ENCODE measurements around the gene BGLAP. TPM values are rescaled to one million over a fixed set of nuclear protein-coding genes. Genes with fewer than 3 reads are reported as not detected.
A peak's percentile ranks its signal among the peaks of the same experiment; 100 is the strongest.

BGLAP gene
- total RNA-seq, 1 donor from 2014 or later = 0.15 TPM

DNA sequence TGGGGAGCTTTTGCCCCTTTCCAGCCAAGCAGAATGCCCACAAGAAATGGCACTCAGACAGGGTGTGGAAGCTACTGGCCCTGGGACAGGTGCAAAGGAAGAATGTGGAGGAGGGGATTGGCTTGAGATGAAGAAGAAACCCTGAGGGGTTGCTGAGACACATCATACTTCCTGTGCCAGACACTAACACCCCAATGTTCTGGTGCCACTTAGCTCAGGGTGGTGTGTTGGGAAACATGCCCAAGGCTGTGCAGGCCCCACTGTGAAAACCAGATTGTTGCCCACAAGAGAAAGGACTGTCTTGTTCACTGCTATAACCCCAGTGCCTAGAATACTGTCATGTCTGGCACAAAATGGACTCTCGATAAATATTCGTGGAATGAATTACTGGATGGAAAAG lies 15.7 kb downstream of the BGLAP start:
- DNase-seq (ENCODE audit: low read depth) = no peak

DNA sequence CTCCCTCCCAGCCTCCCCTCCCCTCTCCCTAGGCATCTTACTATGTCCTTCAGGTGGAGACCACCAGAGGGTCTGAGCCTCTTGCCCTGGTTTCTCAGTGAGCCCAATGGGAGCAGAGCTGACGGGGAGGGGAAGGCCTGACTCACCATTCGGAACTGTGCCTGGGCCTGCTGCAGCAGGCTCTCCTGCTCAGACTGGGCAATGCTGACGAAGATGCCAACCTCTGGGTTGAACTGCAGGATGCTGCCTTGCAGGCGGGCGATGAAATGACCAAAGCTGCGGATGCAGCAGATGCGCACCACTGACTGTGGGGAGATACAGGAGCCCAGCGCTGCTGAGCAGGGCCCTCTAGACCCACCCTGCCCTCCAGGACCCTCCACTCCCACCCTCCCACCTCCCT lies 16.9 kb downstream of the BGLAP start:
- no peak for DNase-seq (ENCODE audit: low read depth)

DNA sequence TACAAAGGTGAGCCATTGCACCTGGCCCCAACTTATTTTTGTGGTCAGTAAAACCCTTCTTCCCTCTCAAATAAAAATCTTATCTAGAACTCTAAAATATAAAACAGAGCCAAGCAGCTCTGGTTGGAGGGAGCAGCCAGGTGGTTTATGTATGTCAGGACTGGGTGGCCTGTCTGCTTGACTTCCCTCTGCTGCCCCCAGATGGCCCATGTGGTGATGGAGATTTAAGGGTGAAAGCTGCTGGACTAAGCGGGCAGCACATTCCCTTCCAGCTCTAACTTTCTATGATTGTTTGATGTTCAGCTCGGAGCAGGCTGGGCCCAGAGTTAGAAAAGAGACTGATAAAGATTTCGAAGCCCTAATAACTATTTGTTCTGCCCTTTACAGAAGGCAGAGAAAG lies 17.8 kb downstream of the BGLAP start:
- DNase-seq (ENCODE audit: low read depth) = no peak

DNA sequence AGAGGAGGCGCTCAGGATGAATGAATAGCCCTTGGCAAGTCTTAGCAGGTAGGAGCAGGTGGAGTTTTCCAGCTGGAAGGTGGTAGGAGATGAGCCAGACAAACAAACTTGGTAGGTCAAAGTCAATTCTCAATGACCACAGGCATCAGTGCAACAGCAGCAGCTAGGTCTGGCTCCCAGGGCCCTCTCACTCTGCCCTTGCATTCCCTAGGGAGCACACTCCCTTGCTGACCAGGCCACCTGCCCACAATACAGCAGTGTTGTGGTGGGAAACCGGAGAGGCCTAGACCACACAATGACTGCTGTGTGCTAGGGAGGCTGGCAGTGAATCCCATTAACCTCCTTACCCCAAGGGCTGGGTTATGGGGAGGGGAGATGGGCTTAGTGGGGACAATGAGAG lies 18.9 kb downstream of the BGLAP start:
- no peak for DNase-seq (ENCODE audit: low read depth)

DNA sequence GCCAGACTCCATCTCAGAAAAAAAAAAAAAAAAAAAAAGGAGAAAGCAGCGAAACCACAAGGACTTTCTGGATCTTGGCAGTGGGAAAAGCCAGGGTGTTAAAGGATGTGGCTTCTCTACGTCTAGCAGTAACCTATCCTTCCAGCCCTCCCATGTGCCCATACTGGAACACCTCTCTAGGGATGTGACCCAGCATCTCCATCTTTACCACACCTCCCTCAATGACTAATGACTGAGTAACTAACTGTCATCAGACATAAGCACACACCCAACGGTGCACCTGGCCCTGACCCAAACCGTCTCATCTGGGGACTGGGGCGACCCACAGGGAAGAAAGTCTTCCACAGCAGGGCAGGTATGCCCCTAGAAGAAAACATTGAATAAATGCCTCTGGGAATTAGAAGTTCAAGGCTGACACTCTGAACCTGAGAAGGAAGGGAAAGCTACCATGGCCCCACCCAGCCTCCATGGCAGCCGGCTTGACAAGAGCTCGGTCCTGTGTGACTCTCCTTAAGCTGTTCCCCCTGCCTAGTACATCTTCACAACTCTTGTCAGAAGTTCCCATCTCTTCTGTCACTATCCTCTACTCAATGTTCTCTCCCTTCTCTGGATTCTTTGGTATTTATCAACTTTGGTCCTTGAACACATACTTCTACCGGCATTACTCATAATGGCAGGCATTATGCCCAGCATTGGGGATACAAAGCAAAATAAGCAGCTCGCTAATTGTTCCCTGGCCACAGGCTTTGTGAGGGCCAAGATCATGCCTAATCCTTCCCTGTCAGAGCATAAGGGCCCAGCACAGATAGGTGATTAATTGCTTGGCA lies 20.7 kb downstream of the BGLAP start:
- DNase-seq (ENCODE audit: low read depth) = peak; percentile 9

DNA sequence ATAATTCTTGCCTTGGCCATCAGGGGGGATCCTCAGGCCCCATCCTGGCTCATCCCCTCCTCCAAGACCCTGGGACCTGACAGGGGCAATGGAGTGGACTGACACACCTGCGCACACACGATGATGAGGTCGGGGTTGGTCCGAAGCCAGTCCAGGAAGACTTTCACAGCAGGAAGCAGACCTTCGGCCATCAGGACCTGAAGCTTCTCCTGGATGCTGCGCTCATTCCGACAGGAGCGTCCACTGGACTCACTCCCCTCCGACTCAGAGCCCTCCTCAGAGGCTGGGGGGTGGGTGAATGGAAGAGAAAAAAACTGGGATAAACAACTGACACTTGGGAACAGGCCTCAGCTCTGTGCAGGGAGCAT lies 21.3 kb downstream of the BGLAP start:
- DNase-seq (ENCODE audit: low read depth) = no peak

DNA sequence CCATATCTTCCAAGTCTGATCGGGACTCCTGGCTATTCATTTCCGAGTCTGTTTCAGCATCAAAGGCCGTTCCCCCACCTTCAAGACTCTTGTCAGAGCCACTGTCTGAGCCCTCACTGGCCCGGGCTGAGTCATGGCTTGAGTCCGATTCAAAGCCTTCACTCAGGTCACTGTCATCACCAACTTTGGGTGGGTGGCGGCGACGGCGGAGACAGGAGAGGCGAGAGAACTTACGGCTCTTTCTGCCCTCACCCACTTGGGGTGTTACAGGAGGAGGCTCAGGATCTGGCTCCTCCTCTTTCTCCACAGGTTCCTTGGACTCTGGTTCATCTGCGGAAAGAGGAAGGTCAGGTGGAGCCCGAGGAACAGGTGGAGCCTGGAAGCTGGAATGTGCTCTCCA lies 24.1 kb downstream of the BGLAP start:
- DNase-seq (ENCODE audit: low read depth) = no peak

DNA sequence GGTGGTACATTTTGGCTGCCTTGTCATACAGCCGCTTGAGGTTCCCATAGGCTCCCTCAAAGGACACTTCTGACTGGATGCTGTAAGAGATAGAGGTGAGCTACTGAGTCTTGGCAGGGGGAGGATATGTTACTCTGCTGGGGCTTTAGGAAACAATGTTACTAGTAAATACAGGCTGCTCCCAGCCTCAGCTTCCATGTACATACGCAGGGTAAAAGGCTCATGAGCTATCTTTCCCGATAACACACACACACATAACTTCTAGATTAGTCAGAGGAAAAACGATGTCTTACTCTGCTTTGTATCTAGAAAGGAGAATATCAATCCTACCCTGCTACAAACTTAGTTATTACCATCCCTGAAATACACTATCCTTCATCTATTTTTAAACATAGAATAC lies 26.4 kb downstream of the BGLAP start:
- no peak for DNase-seq (ENCODE audit: low read depth)

DNA sequence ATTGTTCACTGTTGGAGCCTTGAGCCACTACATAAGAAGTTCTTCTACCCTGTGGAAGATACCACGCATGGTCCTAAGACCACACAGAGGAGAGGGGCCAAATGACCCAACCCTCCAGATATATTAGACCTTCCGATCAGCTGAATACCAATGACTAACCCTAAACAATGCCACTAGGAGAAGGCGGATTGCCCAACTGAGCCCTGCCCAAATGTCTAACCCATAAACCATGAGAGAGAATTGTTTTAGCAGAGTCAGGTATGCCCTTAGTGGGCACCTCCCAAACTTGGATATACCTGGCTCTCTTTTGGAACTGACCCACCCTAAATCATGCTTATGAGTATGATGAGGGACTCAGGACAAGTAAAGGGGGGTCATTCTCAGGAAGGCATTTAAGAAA lies 28.3 kb downstream of the BGLAP start:
- DNase-seq (ENCODE audit: low read depth) = no peak

DNA sequence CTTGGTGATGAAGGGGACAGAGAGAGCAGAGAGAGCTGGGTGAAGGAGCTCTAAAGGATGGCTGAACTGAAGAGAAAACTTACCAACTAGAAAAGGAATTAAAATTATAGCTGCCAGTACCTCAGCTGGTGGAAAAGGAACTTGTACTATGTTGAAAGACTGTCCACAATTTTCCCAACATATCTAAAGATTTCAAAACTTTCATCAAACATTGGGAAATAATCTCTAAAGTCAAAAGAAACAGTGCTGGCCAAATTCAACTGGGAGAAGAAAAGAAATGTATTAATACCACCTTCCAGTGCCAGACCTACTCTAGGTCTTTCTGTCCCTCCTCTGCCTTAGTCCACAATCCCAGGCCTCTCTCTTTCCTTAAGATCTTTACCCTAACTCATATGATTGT lies 34.5 kb downstream of the BGLAP start:
- no peak for DNase-seq (ENCODE audit: low read depth)

DNA sequence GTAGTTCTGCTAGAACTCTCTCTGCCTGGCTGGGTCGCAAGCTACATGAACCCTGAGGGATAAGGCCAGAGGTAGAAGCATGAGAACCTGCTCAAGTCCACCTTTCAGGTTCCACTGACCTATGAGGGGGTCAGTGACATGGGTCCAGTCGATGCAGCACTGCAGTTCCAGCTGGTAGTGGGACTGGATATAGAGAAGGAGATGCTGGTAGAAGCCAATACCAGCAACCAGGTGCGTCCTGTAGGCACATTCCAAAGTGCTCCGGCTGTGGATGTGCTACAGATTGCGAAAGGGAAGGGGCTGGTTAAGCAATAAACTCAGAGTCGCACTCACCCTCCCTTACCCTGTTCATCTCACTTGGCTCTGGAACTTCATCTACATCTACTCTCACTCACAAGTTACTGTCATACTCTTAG lies 35.0 kb downstream of the BGLAP start:
- DNase-seq (ENCODE audit: low read depth) = peak; percentile 14

DNA sequence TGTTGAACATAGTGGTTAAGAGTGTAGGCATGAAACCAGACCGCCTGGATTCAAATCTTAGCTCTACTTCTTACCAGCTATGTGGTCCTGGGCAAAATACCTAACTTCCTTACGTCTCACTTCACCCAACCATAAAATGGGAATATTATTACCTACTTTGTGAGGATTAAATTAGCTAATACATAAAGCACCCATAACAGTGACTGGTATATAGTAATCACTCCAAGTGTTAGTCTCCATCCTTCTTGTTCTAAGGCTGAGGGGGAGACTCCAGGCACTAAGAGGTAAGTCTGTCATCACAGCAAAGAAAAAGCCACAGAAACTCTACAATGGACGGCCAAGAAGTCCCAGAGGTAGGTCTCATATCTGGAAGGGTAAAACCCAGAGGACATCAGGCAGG lies 37.9 kb downstream of the BGLAP start:
- no peak for DNase-seq (ENCODE audit: low read depth)

DNA sequence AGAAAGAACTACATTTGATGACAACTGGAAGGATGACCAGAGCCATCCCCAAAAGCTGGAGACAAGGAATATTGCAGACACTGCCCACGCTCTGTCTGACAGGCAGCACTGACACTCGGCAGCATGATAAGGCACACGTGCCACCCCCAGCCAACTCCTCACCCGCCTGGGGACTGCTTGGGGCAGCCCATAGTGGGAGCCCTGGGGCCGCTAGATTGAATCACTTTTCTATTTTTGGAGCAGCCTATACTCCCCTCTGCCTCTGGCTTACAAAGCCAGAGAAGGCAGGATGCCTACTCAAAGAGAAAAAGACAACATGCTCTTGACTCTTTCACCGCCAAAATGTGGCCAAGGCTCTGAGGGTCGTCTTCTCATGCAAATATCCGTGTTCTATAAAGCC lies 39.3 kb downstream of the BGLAP start:
- DNase-seq (ENCODE audit: low read depth) = peak; percentile 7

DNA sequence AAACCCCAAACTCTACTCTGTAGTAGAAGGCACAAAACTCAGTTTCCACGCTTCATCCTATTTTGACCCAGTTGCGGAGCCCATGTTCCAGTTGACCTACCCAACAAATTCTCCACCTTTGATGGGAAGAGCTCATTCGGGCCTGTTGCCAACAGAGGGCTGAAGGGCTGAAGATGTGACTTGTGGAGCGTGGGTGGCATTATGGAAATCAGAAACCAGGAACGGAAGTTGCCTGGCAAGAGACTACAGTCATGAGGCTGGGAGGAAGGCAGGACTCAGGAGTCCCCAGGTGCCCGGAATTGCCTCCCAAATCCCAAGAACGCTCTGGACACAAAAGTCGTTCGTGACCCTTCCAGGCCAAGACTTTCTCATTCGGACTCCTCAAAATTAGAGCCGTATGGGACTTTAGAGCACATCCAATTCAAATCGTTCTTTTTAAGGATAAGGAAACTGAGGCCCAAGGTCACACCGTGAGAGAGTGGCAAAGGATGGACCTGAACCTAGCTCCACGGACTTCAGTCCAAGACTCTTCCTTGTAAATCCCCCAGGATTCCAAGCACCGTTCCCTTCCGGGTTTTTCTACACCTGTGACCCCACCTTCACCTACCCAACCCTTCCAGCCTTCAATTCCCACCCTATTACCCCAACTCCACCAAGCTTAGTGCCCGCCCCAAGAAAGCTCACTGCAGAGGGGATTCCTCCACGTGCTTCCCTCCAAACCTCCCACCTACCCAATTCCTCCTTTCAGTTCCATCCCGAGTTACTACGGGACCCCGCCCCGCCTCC lies 39.9 kb downstream of the BGLAP start:
- peak; percentile 76 for DNase-seq (ENCODE audit: low read depth)

DNA sequence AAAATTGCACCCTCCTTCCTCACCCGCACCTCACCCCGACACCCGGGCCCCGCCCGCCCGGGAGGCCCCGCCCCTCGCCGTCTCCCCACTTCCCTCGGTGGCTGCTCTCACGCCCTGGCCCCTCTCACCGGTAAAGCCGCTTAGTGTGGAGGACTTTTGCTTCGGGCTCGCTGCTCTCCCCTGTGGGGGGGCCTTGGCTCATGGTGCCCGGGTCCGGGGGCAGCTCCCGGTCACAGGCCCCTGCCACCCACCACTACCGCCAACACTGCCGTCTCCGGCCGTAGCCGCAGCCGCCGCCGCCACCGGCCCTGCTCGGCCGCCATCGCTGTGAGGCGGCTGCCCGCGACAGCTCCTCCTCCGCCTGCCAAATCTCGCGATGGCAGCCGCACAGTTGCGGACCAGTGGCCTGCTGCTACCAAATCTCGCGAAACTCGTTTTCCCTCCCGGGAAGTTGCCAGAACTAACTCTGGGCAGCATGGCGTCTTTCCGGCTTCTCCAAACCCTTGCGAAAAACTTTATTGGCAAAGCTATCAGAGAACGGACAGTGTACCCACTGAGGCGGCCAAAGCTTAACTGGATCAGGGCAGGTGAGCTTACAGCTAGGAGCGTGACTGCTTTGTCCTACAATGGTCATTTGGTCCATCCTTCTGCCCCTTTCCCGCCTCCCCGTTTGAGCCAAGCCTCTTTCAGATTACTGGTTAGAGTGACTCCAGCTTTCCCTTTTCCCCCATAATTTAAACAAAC lies 40.7 kb downstream of the BGLAP start, which contains the start of gene SMG5:
Gene SMG5 (minus strand): TSS at position 347 of the 744 bp plus-strand sequence. CDS start 145 bp downstream, at position 202.
- peak; percentile 98 for DNase-seq (ENCODE audit: low read depth)

DNA sequence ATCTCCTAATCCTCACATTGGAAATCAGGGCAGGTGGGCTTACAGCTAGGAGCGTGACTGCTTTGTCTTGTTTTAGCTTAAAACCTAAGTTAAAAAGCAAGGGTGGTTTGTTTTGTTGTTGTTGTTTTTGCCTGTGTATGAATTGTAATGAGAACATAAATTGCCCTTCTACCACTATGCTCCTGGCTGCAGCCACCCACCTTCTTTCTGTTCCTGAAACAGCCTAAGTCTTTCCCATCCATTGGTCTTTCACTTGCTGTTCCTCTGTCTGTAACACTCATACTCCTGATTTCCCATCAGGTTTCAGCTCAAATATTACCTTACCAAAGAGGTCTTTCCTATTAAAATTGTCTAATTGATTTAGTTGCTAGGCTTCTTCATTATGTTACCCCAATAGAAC lies 41.5 kb downstream of the BGLAP start:
- no peak for DNase-seq (ENCODE audit: low read depth)

DNA sequence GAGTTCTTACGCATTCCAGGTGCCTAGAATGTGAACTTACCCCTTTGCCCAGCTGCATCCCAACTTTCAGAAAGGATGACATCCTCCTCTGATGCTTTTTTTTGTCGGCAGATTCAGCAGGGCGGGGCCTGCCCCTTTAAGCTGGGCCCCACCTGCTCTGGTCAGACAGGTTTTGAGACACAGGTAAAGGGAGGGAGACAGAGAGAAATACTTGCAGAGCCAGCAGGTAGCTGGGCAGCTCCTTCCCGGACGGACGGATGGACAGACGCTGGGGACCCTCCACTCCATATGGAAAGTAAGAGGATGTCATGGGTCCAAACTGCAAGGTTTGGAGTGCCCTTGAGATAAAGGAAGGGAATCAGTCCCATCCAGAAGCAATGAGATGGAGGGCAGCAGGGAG lies 42.1 kb downstream of the BGLAP start, which contains the start of gene TMEM79:
Gene TMEM79 (plus strand): TSS at position 214 of the 400 bp plus-strand sequence. CDS start 902 bp downstream, outside the sequence.
- DNase-seq (ENCODE audit: low read depth) = no peak

DNA sequence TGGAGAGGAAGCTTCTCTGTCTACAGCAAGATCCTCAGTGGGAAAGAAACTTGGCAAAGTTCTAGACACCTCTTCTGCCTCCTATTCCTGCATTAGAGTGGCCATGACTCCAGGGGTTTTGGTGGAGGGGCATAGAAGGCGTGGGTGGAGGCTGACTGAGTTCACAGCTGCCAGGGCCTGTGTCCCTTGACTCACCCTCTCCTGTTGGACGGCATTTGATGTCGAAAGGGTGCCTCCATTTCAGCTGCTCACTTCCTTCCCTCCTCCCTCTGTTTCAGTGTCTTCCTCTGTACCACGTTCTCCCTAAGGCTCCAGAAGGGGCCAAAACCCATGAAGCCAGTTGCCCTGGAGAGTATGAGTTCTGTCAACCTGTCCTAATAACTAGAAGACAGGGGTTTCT lies 42.8 kb downstream of the BGLAP start:
- no peak for DNase-seq (ENCODE audit: low read depth)

DNA sequence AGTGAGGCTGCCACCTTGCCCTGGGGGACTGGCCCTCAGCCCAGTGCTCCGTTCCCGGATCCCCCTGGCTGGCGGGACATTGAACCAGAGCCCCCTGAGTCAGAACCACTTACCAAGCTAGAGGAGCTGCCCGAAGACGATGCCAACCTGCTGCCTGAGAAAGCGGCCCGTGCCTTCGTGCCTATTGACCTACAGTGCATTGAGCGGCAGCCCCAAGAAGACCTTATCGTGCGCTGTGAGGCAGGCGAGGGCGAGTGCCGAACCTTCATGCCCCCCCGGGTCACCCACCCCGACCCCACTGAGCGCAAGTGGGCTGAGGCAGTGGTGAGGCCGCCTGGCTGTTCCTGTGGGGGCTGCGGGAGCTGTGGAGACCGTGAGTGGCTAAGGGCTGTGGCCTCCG lies 43.5 kb downstream of the BGLAP start:
- no peak for DNase-seq (ENCODE audit: low read depth)

DNA sequence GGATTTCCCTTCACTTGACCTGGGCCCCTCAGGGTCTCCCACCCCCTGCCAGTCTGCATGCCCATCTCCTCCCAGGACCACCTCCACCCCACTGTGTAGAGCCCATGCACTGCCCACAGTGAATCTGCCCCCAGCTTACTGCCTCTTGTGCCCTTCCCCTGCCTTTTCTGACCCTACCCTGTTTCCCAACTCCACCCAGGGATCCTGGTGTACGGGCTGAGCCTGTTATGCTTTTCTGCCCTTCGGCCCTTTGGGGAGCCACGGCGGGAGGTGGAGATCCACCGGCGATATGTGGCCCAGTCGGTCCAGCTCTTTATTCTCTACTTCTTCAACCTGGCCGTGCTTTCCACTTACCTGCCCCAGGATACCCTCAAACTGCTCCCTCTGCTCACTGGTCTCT lies 44.1 kb downstream of the BGLAP start:
- DNase-seq (ENCODE audit: low read depth) = no peak

DNA sequence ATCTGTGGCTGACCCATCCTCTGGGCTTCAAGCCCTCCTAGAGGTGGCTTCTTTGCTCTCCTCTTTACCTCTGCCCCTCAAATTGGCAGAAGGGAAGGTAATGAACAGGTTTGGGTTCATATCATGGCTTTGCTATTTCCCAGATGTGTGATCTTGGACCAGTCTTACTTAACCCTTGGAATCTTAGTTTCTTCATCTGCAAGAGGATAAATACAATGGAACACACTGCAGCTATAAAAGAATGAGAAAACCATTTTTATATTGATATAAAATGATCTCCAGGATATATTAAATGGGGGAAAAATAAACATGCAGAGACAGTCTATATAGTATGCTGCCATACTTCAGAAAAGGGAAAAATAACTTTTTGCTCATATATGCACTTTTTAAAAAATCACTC lies 47.9 kb downstream of the BGLAP start:
- no peak for DNase-seq (ENCODE audit: low read depth)
